Prostate gland (tissue), 2 donors: Measurements from ENCODE around the gene WSB1. TPM values are rescaled to one million over a fixed set of nuclear protein-coding genes. Genes with fewer than 3 reads are reported as not detected.

Experiments used
- DNase-seq: peaks from one replicate; pipeline ENCODE4 v3.0.0-alpha.2; 2019; ENCODE audit warnings: low spot score
- H3K27ac ChIP-seq, 2 donors: fragments of 200-600 bp; sonication (generic); 2 replicates each; pipeline ENCODE4 v1.5.1; 2017 to 2019
- H3K27me3 ChIP-seq: fragments of 200-600 bp; sonication (generic); replicated peaks from 2 replicates; pipeline ENCODE4 v1.5.1; 2019; ENCODE audit not compliant: insufficient read depth
- H3K36me3 ChIP-seq, 2 donors: fragments of 200-600 bp; sonication (generic); 1 replicate in 1 of 2; 2 replicates in 1 of 2; pipeline versions ENCODE4 v1.5.1 to v1.8.1; 2017 to 2019
- H3K4me1 ChIP-seq: fragments of 200-600 bp; sonication (generic); replicated peaks from 2 replicates; pipeline ENCODE4 v1.5.1; 2019
- H3K4me3 ChIP-seq, 2 donors: fragments of 200-600 bp; sonication (generic); 2 replicates each; pipeline ENCODE4 v1.5.1; 2017 to 2019
- H3K9me3 ChIP-seq: fragments of 200-600 bp; sonication (generic); 2 replicates; pipeline ENCODE4 v1.5.1; 2017
- CTCF ChIP-seq, 4 experiments: fragments of 200-600 bp in 2 of 4; fragments of 450-650 bp in 2 of 4; sonication (generic) in 2 of 4; IDR thresholded peaks; 1 replicate in 3 of 4; 2 replicates in 1 of 4; pipeline ENCODE4 v1.5.1; 2016 to 2019; ENCODE audit warnings: antibody characterized with exemption in 4 of 4, mild to moderate bottlenecking in 2 of 4, moderate library complexity in 2 of 4
- POLR2A ChIP-seq: fragments of 450-650 bp; IDR thresholded peaks from one replicate; pipeline ENCODE4 v1.6.1; 2016; ENCODE audit warnings: antibody characterized with exemption, mild to moderate bottlenecking
- POLR2AphosphoS5 ChIP-seq: sonication (generic); formaldehyde crosslinking; IDR thresholded peaks from one replicate; pipeline ENCODE4 v1.6.1; 2017; ENCODE audit warnings: antibody characterized with exemption
- WGBS: methylation state at CpG from one replicate; pipeline ENCODE4 v1.1.5; 2018; 5-methylcytosine and 5-hydroxymethylcytosine counted together
- intact Hi-C: fragments of 100-400 bp; cut with DNase I; formaldehyde crosslinking; loops from one replicate; pipeline ENCODE4 v1.14.2; 2022
- total RNA-seq, 2 donors: library from RNA; depleted of rRNA; stranded (reverse); fragments of >200 nt; gene quantifications; one replicate each; pipeline ENCODE4 v1.1.0, GENCODE V29; 2016

WSB1 gene
- total RNA-seq, 2 donors from 2014 or later: 45.7 to 116 TPM

GRCh38 chr17:27353461-27354050 lies 59.6 kb downstream of the WSB1 start:
- intact Hi-C loops: loop anchor here (1.0 to 10.0 kb wide), 4 partner anchors 101 to 249 kb away; partner anchors contain the start of gene KSR1
- TF ChIP-seq POLR2AphosphoS5 (peak; percentile 88), POLR2A (peak; percentile 89), CTCF (IDR thresholded peaks at IDR 0.05) (peak; percentile 97 to 100 (median 98))
- H3K27ac ChIP-seq: peak overlapping the region; percentile 82 to 86
- WGBS: under 1% methylated on average over 45 of the region's 57 CpGs
- H3K4me1 ChIP-seq: no peaks in the 10 kb centered on the region
- peak; percentile 83 for DNase-seq
- H3K27me3 ChIP-seq: no peaks in the 10 kb centered on the region
- H3K9me3 ChIP-seq: no peaks in the 10 kb centered on the region
- no peaks in the 10 kb centered on the region for H3K36me3 ChIP-seq
- H3K4me3 ChIP-seq: peak overlapping the region; percentile 48 to 55

- intact Hi-C loops: loop anchor here (1.0 to 10.0 kb wide), 4 partner anchors 101 to 248 kb away; partner anchors contain the start of gene KSR1
- H3K4me1 ChIP-seq: no peaks in the 10 kb centered on the region
- no peaks in the 10 kb centered on the region for H3K27me3 ChIP-seq
- H3K27ac ChIP-seq: peak overlapping the region; percentile 82 to 86
- no peaks in the 10 kb centered on the region for H3K36me3 ChIP-seq
- 20% methylated on average over 16 of the region's 19 CpGs for WGBS
- DNase-seq: no peak
- H3K9me3 ChIP-seq: no peaks in the 10 kb centered on the region
- TF ChIP-seq POLR2AphosphoS5 (no peak), POLR2A (no peak), CTCF (IDR thresholded peaks at IDR 0.05) (no peak)
- peak overlapping the region; percentile 48 to 55 for H3K4me3 ChIP-seq
Observed at GRCh38 chr17:27354051-27354490, 60.2 kb downstream of the WSB1 start.

GRCh38 chr17:27354491-27355081 lies 60.7 kb downstream of the WSB1 start:
- no peak overlapping the region for H3K27ac ChIP-seq
- 71% methylated on average over 8 of the region's 8 CpGs for WGBS
- no peaks in the 10 kb centered on the region for H3K9me3 ChIP-seq
- H3K4me1 ChIP-seq: no peaks in the 10 kb centered on the region
- H3K36me3 ChIP-seq: no peaks in the 10 kb centered on the region
- no peak overlapping the region for H3K4me3 ChIP-seq
- intact Hi-C loops: loop anchor here (1.0 to 10.0 kb wide), 4 partner anchors 100 to 248 kb away; partner anchors contain the start of gene KSR1
- DNase-seq: no peak
- no peaks in the 10 kb centered on the region for H3K27me3 ChIP-seq
- TF ChIP-seq CTCF (IDR thresholded peaks at IDR 0.05): no peak
- no peak for TF ChIP-seq POLR2AphosphoS5
- TF ChIP-seq POLR2A: no peak

GRCh38 chr17:27355419-27355818 lies 61.5 kb downstream of the WSB1 start:
- H3K9me3 ChIP-seq: no peaks in the 10 kb centered on the region
- TF ChIP-seq POLR2A (no peak), POLR2AphosphoS5 (no peak), CTCF (IDR thresholded peaks at IDR 0.05) (no peak)
- intact Hi-C loops: loop anchor here (10.0 kb wide), 2 partner anchors 99 to 139 kb away; partner anchors contain the start of gene KSR1
- no peaks in the 10 kb centered on the region for H3K4me1 ChIP-seq
- no peaks in the 10 kb centered on the region for H3K27me3 ChIP-seq
- no peaks in the 10 kb centered on the region for H3K36me3 ChIP-seq
- no peak overlapping the region for H3K27ac ChIP-seq
- no peak overlapping the region for H3K4me3 ChIP-seq
- DNase-seq: no peak
- 75% methylated on average over 4 of the region's 4 CpGs for WGBS
